WI38 (cell line): ENCODE data around the gene ZNF212.
"Not testable (repeated sequence)": the region's sequence is repeated elsewhere in the genome, so short reads cannot be mapped to it uniquely, and the experiment has no call there.

Experiments used
- H3K4me3 ChIP-seq: 2 replicates; pipeline ENCODE4 v1.5.1; 2011; ENCODE audit warnings: low read depth, mild to moderate bottlenecking, control low read depth, low read length
- CTCF ChIP-seq: IDR thresholded peaks from 2 replicates; pipeline ENCODE4 v1.5.1; 2012; ENCODE audit warnings: low read depth, mild to moderate bottlenecking, control low read depth, low read length

ZNF212 gene

GRCh38 chr7:149245244-149245643 lies 5.8 kb downstream of the ZNF212 start:
- no peak overlapping the region for H3K4me3 ChIP-seq
- TF ChIP-seq CTCF: no peak

- H3K4me3 ChIP-seq: no peak overlapping the region
- no peak for TF ChIP-seq CTCF
These were observed 6.3 kb downstream of the ZNF212 start for GRCh38 chr7:149245744-149246143.

GRCh38 chr7:149248777-149249176 lies 9.3 kb downstream of the ZNF212 start:
- no peak for TF ChIP-seq CTCF
- no peak overlapping the region for H3K4me3 ChIP-seq

GRCh38 chr7:149250151-149250550 lies 10.7 kb downstream of the ZNF212 start:
- H3K4me3 ChIP-seq: not testable (repeated sequence)

DNA sequence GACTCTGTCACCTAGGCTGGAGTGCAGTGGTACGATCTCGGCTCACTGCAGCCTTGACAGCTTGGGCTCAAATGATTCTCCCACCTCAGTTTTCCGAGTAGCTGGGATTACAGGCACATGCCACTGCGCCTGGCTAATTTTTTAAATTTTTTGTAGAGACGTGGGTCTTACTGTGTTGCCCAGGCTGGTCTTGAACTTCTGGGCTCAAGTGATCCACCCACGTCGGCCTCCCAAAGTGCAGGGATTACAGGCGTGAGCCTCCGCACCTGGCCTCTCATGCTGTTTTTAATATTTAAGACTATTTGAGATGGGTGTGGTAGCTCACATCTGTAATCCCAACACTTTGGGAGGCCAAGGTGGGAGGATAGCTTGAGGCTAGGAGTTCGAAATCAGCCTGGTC lies 12.1 kb downstream of the ZNF212 start:
- H3K4me3 ChIP-seq: not testable (repeated sequence)

- no peak for TF ChIP-seq CTCF
- H3K4me3 ChIP-seq: no peak overlapping the region
These were observed 12.9 kb downstream of the ZNF212 start for GRCh38 chr7:149252378-149252777.

DNA sequence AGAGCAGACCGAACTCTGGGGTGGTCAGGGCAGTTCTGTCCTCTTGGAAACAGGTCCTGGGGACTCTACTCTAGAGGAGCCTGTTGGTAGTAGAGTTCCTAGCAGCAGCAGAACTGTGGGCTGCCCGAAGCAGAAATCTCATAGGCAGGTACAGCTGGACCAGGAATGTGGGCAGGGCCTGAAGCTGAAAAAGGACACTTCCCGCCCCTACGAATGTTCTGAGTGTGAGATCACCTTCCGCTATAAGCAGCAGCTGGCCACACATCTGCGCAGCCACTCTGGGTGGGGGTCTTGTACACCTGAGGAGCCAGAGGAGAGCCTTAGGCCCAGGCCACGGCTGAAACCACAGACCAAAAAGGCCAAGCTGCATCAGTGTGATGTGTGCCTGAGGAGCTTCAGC lies 14.2 kb downstream of the ZNF212 start:
- no peak for TF ChIP-seq CTCF
- H3K4me3 ChIP-seq: no peak overlapping the region

- no peak overlapping the region for H3K4me3 ChIP-seq
- TF ChIP-seq CTCF: no peak
These were observed 14.9 kb downstream of the ZNF212 start for GRCh38 chr7:149254181-149254858.
